ENCODE data around the gene MAGEA9B.
"Not testable (repeated sequence)": the region's sequence is repeated elsewhere in the genome, so short reads cannot be mapped to it uniquely, and the experiment has no call there.

GRCh38 chrX:149595943-149596342, 8.7 kb upstream of the MAGEA9B start:
- not testable (repeated sequence) for TF ChIP-seq CTCF, EZH2 (IDR thresholded peaks at IDR 0.05)

Measured in neural progenitor cell (in vitro differentiated cells).